ENCODE results near the gene THSD4.

- no peak for TF ChIP-seq CTCF (optimal IDR thresholded peaks at IDR 0.05 in 1 of 3, IDR thresholded peaks at IDR 0.05 in 1 of 3, conservative IDR thresholded peaks at IDR 0.05 in 1 of 3; ENCODE audit: extremely low read depth in 1 of 3, insufficient read depth in 2 of 3, low read length in 3 of 3)
- TF ChIP-seq EZH2 (IDR thresholded peaks at IDR 0.05; ENCODE audit: low read length), result no peak
Observed at GRCh38 chr15:71559098-71559497, 443.8 kb downstream of the THSD4 start.
